ENCODE measurements around the gene CCDC85A. TPM values are rescaled to one million over a fixed set of nuclear protein-coding genes. Genes with fewer than 3 reads are reported as not detected.

Gene CCDC85A
- total and polyA plus RNA-seq, 2 of the 8 experiments (the other 6 are each of a cell fraction or from before 2014, with no cell fraction given) = 0.20 TPM; not detected in 1

- Histone ChIP-seq H4K8ac (ENCODE audit: extremely low read depth, insufficient read depth, low read length) (no peak overlapping the region), H3K14ac (ENCODE audit: insufficient read length) (no peak overlapping the region), H3K4me3 (ENCODE audit: extremely low read depth in 1 of 4, insufficient read depth in 2 of 4, low read depth in 3 of 4, low read length in 4 of 4) (no peak overlapping the region), H3K4me1 (replicated peaks in 1 of 4; ENCODE audit: control insufficient read depth in 3 of 4, insufficient read depth in 4 of 4, low read length in 3 of 4) (no peaks in the 10 kb centered on the region), H3K27ac (ENCODE audit: low read depth, low read length) (no peak overlapping the region), H3K18ac (ENCODE audit: extremely low read depth, low read length) (no peak overlapping the region), H3K79me2 (ENCODE audit: control insufficient read depth in 1 of 2, insufficient read depth in 2 of 2, low read length in 2 of 2) (no peaks in the 10 kb centered on the region), H2BK5ac (ENCODE audit: low read depth, low read length) (no peak overlapping the region), H2BK12ac (ENCODE audit: low read depth, low read length) (no peak overlapping the region), H2BK20ac (ENCODE audit: low read length) (no peak overlapping the region), H3K79me1 (ENCODE audit: low read depth, low read length) (no peaks in the 10 kb centered on the region), H2BK120ac (replicated peaks; ENCODE audit: low read depth, low read length) (no peak overlapping the region), H4K5ac (ENCODE audit: insufficient read length, low read depth, low read length) (no peak overlapping the region), H3K27me3 (replicated peaks in 1 of 4; ENCODE audit: control insufficient read depth in 3 of 4, extremely low read depth in 1 of 4, insufficient read depth in 3 of 4, low read length in 3 of 4) (no peaks in the 10 kb centered on the region), H2AFZ (ENCODE audit: low read length) (no peak overlapping the region), H2BK15ac (ENCODE audit: low read length) (no peak overlapping the region), H4K91ac (replicated peaks; ENCODE audit: insufficient read length, low read length) (no peak overlapping the region), H3K4ac (replicated peaks; ENCODE audit: insufficient read length, low read depth, low read length) (no peak overlapping the region), H3K9ac (replicated peaks in 1 of 4; ENCODE audit: extremely low read depth in 1 of 4, low read depth in 3 of 4, low read length in 3 of 4) (no peak overlapping the region), H3K23ac (ENCODE audit: insufficient read length) (no peak overlapping the region), H4K20me1 (replicated peaks in 1 of 2; ENCODE audit: control insufficient read depth in 1 of 2, insufficient read depth in 2 of 2, low read length in 2 of 2) (no peaks in the 10 kb centered on the region), H3K9me3 (ENCODE audit: insufficient read depth in 2 of 2, low read depth in 1 of 2, low read length in 1 of 2) (no peaks in the 10 kb centered on the region), H3K23me2 (ENCODE audit: low read depth, low read length) (no peaks in the 10 kb centered on the region), H3K36me3 (ENCODE audit: control insufficient read depth in 2 of 4, insufficient read depth in 4 of 4, low read length in 3 of 4) (no peaks in the 10 kb centered on the region), H3K56ac (replicated peaks; ENCODE audit: insufficient read length, low read depth, low read length) (no peak overlapping the region), H2AK5ac (ENCODE audit: low read depth, low read length) (no peak overlapping the region), H3K4me2 (ENCODE audit: insufficient read depth in 1 of 2, low read depth in 2 of 2, low read length in 2 of 2) (no peak overlapping the region)
- 93% methylated on average over 1 of the region's 1 CpG; no CpG with 5 or more reads in 1 of the 2 experiments for WGBS, 2 experiments (ENCODE audit: extremely low coverage in 1 of 2, insufficient coverage in 1 of 2, insufficient read length in 1 of 2, insufficient replicate concordance in 2 of 2, low coverage in 1 of 2, low lambda C conversion rate in 2 of 2, missing lambda C conversion rate in 1 of 2)
- FAIRE-seq (no peak), DNase-seq (ENCODE audit: low read depth in 1 of 2, low spot score in 2 of 2) (no peak)
- no peak for TF ChIP-seq CHD1 (IDR thresholded peaks at IDR 0.05; ENCODE audit: low read depth, low read length)
- no peak for TF ChIP-seq RXRA (IDR thresholded peaks at IDR 0.05; ENCODE audit: insufficient read depth, low read depth, low read length)
- TF ChIP-seq SUZ12 (IDR thresholded peaks at IDR 0.05; ENCODE audit: low read length) = no peak
- no peak for TF ChIP-seq TAF1 (IDR thresholded peaks at IDR 0.05; ENCODE audit: low read depth, low read length)
- no peak for TF ChIP-seq SP1 (IDR thresholded peaks at IDR 0.05; ENCODE audit: low read depth, low read length)
- no peak for TF ChIP-seq TCF12 (IDR thresholded peaks at IDR 0.05; ENCODE audit: low read depth, low read length)
- TF ChIP-seq TEAD4 (IDR thresholded peaks at IDR 0.05; ENCODE audit: low read depth, low read length) = no peak
- TF ChIP-seq E2F6 (IDR thresholded peaks at IDR 0.05) = no peak
- TF ChIP-seq CHD2 (IDR thresholded peaks at IDR 0.05; ENCODE audit: low read length) = no peak
- no peak for TF ChIP-seq ZNF274 (IDR thresholded peaks at IDR 0.05; ENCODE audit: borderline replicate concordance, extremely low read depth, low read length)
- TF ChIP-seq HDAC6 (IDR thresholded peaks at IDR 0.05; ENCODE audit: low read depth, low read length) = no peak
- TF ChIP-seq BACH1 (IDR thresholded peaks at IDR 0.05; ENCODE audit: low read length) = no peak
- POLR2A ChIA-PET (ENCODE audit: partially characterized antibody) = no interaction called here
- CTCF ChIA-PET (ENCODE audit: partially characterized antibody) = no interaction called here
Measured at GRCh38 chr2:56326346-56326741, 142.6 kb downstream of the CCDC85A start.

Measured in H1 (cell line).